ENCODE data around the gene DDO.

GRCh38 chr6:110387986-110388385 is 27.4 kb downstream of the DDO start:
- TF ChIP-seq, protein P1, sequence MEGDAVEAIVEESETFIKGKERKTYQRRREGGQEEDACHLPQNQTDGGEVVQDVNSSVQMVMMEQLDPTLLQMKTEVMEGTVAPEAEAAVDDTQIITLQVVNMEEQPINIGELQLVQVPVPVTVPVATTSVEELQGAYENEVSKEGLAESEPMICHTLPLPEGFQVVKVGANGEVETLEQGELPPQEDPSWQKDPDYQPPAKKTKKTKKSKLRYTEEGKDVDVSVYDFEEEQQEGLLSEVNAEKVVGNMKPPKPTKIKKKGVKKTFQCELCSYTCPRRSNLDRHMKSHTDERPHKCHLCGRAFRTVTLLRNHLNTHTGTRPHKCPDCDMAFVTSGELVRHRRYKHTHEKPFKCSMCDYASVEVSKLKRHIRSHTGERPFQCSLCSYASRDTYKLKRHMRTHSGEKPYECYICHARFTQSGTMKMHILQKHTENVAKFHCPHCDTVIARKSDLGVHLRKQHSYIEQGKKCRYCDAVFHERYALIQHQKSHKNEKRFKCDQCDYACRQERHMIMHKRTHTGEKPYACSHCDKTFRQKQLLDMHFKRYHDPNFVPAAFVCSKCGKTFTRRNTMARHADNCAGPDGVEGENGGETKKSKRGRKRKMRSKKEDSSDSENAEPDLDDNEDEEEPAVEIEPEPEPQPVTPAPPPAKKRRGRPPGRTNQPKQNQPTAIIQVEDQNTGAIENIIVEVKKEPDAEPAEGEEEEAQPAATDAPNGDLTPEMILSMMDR (IDR thresholded peaks at IDR 0.05; ENCODE audit: insufficient read depth, low read length, poor library complexity, severe bottlenecking): no peak
- no peak for TF ChIP-seq EZH2phosphoT487 (conservative IDR thresholded peaks at IDR 0.05; ENCODE audit: low read length)
